Mononuclear cell (primary cell): Measurements from ENCODE around the gene IMMP2L. TPM values are rescaled to one million over a fixed set of nuclear protein-coding genes. Genes with fewer than 3 reads are reported as not detected.

Source experiments
- H3K27me3 ChIP-seq: 2 replicates; pipeline ENCODE4 v1.6.0; 2011; ENCODE audit warnings: low read length, control low read depth; ENCODE audit not compliant: insufficient read depth
- H3K4me1 ChIP-seq: 2 replicates; pipeline ENCODE4 v1.5.1; 2011; ENCODE audit warnings: mild to moderate bottlenecking, low read length, control low read depth; ENCODE audit not compliant: insufficient read depth
- H3K4me3 ChIP-seq: 2 replicates; pipeline ENCODE4 v1.5.1; 2011; ENCODE audit warnings: mild to moderate bottlenecking, low read length, moderate library complexity
- H3K9me3 ChIP-seq: 2 replicates; pipeline ENCODE4 v1.5.1; 2011; ENCODE audit warnings: low read depth, mild to moderate bottlenecking, control low read depth, low read length
- total RNA-seq: library from RNA; depleted of rRNA; stranded (reverse); fragments of >200 nt; gene quantifications from one replicate; pipeline ENCODE4 v1.2.3, GENCODE V29; 2012

IMMP2L gene
- total RNA-seq, 1 donor: 14.6 TPM

- Histone ChIP-seq H3K27me3 (no peaks in the 10 kb centered on the region), H3K4me1 (no peaks in the 10 kb centered on the region), H3K9me3 (no peaks in the 10 kb centered on the region), H3K4me3 (no peak overlapping the region)
These were observed 691.4 kb downstream of the IMMP2L start for GRCh38 chr7:110870926-110871325.

DNA sequence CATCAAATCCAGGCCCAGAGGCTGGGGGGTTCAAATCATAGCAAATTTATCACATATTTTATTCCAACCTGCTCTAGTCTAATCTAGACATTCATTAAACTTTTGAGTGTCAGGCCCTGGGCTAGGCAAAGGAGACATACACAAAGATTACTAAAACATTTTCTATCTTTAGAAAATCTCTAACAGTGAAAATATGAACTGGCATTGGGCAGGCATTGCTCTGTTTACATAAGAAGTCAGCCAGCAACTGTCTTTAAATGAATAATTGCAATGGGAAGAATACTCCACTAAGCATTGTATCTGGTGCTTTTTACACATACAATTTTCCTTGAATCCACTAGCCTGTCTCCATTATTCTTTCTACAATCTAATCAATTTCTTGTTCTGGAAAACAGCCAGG lies 693.8 kb downstream of the IMMP2L start:
- Histone ChIP-seq H3K4me1 (no peaks in the 10 kb centered on the region), H3K27me3 (no peaks in the 10 kb centered on the region), H3K9me3 (no peaks in the 10 kb centered on the region), H3K4me3 (no peak overlapping the region)

DNA sequence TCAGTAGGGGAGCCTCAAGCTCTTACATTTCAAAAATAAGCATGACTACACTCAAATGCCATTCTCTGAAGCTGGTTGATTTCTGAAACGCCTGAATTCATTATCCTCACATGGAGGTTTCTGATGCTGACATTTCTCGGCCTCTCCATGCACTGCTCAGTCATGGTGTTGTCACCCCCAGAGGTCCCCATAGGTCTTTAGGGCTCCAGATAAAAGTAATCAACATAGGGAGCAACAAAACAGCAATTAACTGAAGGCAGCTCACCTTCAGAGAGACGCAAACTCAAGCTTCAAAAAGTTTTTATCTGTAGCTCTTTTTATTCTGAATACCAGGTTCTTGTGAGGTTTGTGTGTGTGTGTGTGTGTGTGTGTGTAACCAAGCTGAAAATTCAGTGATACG lies 694.5 kb downstream of the IMMP2L start:
- no peaks in the 10 kb centered on the region for H3K9me3 ChIP-seq
- H3K4me1 ChIP-seq: no peaks in the 10 kb centered on the region
- H3K4me3 ChIP-seq: no peak overlapping the region
- H3K27me3 ChIP-seq: no peaks in the 10 kb centered on the region

- H3K27me3 ChIP-seq: no peaks in the 10 kb centered on the region
- no peak overlapping the region for H3K4me3 ChIP-seq
- H3K9me3 ChIP-seq: no peaks in the 10 kb centered on the region
- H3K4me1 ChIP-seq: no peaks in the 10 kb centered on the region
These were observed 699.0 kb downstream of the IMMP2L start for GRCh38 chr7:110863258-110863657.

DNA sequence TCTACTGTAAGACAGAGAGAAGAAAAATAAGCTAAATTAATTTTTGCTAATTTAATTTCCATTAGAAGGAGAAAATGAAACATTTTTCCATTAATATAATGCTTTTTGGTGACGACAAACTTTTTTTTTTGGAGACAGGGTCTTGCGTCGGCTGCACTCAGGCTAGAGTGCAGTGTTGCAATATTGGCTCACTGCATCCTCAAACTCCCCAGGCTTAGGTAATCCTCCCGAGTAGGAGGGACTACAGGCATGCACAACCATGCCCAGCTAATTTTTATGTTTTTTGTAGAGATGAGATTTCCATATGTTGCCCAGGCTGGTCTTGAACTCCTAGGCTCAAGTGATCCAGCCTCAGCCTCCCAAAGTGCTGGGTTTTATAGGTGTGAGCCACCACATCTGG lies 701.1 kb downstream of the IMMP2L start:
- no peak overlapping the region for H3K4me3 ChIP-seq
- no peaks in the 10 kb centered on the region for H3K9me3 ChIP-seq
- no peaks in the 10 kb centered on the region for H3K4me1 ChIP-seq
- H3K27me3 ChIP-seq: no peaks in the 10 kb centered on the region

- no peaks in the 10 kb centered on the region for H3K27me3 ChIP-seq
- H3K4me3 ChIP-seq: no peak overlapping the region
- no peaks in the 10 kb centered on the region for H3K9me3 ChIP-seq
- no peaks in the 10 kb centered on the region for H3K4me1 ChIP-seq
These were observed 705.2 kb downstream of the IMMP2L start for GRCh38 chr7:110857106-110857505.

DNA sequence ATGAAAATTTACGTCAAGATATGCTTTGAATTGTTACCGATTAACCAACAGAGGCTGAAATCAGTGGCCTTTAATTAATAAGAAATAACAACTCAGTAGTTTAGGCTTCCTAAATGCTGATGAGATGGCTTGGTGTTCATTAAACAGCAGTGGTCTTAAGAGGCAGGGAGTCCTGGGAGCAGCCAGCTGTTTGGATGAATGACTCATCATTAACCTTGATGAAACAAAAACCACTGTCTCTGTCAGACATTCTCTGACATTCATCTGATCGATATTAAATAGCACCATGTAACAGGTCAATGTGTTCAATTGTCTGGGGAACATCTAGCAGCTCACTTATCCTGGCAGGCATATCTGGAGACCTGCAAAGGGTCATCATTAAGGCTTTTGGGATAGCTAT lies 705.6 kb downstream of the IMMP2L start:
- no peaks in the 10 kb centered on the region for H3K9me3 ChIP-seq
- H3K4me1 ChIP-seq: no peaks in the 10 kb centered on the region
- no peaks in the 10 kb centered on the region for H3K27me3 ChIP-seq
- no peak overlapping the region for H3K4me3 ChIP-seq

- Histone ChIP-seq H3K4me3 (no peak overlapping the region), H3K4me1 (no peaks in the 10 kb centered on the region), H3K27me3 (no peaks in the 10 kb centered on the region), H3K9me3 (no peaks in the 10 kb centered on the region)
These were observed 707.6 kb downstream of the IMMP2L start for GRCh38 chr7:110854651-110855050.

DNA sequence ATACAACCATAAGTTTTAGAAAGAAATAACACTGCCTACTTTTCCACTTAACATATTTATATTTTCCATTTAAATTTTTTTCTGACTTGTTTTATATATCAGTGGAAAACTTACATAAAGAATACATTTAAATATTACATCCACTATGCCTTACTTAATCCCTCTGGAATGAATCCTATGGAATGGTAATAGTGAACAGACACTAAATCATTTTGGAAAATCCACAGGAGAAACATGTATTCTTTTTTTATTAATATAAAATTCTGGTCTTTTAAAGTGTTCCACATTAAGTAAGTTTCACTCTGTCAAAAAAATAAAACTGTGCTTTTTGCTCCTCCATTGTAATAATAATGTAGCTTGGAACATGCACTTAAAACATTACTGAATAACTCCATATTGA lies 708.1 kb downstream of the IMMP2L start:
- Histone ChIP-seq H3K4me1 (no peaks in the 10 kb centered on the region), H3K4me3 (no peak overlapping the region), H3K9me3 (no peaks in the 10 kb centered on the region), H3K27me3 (no peaks in the 10 kb centered on the region)

DNA sequence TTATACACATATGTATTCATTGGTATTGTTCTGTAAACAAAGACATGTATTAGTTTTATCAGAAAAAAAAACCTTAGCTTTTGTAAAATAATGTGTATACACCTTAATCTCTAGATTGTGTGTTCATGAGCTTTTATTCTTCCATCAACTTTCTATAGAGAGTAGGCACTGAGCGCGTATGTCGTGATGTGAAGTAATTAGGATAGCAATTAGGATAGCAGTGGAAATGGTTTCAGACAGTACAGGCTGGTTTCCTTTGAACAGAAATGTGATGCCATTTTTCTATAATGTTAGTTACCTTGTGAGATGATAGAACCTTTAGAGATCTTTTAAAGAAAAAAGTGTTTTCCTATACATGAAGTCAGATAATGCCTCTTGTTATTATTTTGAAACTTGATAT lies 709.0 kb downstream of the IMMP2L start:
- Histone ChIP-seq H3K4me1 (no peaks in the 10 kb centered on the region), H3K9me3 (no peaks in the 10 kb centered on the region), H3K4me3 (no peak overlapping the region), H3K27me3 (no peaks in the 10 kb centered on the region)

GRCh38 chr7:110852156-110852940 lies 709.9 kb downstream of the IMMP2L start:
- no peak overlapping the region for H3K4me3 ChIP-seq
- H3K9me3 ChIP-seq: no peaks in the 10 kb centered on the region
- no peaks in the 10 kb centered on the region for H3K27me3 ChIP-seq
- no peaks in the 10 kb centered on the region for H3K4me1 ChIP-seq

- H3K4me3 ChIP-seq: no peak overlapping the region
- no peaks in the 10 kb centered on the region for H3K27me3 ChIP-seq
- no peaks in the 10 kb centered on the region for H3K4me1 ChIP-seq
- H3K9me3 ChIP-seq: no peaks in the 10 kb centered on the region
These were observed 712.1 kb downstream of the IMMP2L start for GRCh38 chr7:110850224-110850623.

DNA sequence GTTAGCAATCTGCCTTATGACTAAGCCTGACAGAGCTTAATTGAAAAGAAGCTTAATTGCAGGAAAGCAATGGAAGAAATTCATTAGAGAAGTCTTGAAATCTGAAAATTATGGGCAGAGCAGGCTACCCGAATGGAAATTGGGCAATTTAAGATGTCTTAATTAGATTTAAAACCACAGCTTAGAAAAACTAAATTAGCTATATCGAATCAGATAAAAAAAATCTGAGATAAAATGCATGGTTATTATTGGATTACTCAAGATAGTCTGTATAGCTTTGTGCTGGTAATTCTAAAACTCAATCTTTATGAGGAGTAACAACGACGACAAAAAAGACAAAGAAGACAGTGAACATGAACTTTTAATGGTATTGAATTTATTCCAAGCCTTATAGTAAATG lies 719.5 kb downstream of the IMMP2L start:
- Histone ChIP-seq H3K4me1 (no peaks in the 10 kb centered on the region), H3K4me3 (no peak overlapping the region), H3K27me3 (no peaks in the 10 kb centered on the region), H3K9me3 (no peaks in the 10 kb centered on the region)

GRCh38 chr7:110841840-110842545 lies 720.3 kb downstream of the IMMP2L start:
- Histone ChIP-seq H3K27me3 (no peaks in the 10 kb centered on the region), H3K4me1 (no peaks in the 10 kb centered on the region), H3K4me3 (no peak overlapping the region), H3K9me3 (no peaks in the 10 kb centered on the region)

DNA sequence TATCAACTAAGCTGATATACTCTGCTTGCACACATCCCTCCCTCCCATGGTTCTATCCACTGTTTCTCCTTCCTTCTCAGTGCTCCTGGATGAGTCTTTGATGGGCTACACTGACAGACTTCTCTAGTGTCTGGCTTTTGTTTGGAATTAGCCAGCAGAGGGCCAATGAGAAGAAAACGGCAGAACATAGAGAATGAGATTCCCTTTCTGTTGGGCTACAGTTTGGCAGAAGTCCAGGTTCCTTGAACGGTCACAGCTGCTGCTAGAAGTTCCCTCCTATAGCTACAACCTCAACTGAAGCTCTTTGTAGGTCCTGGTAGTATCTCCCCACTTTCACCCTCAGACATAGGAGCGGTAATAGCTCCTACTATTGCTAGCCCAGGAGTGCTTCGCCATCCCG lies 722.4 kb downstream of the IMMP2L start:
- Histone ChIP-seq H3K4me1 (no peaks in the 10 kb centered on the region), H3K4me3 (no peak overlapping the region), H3K27me3 (no peaks in the 10 kb centered on the region), H3K9me3 (no peaks in the 10 kb centered on the region)

DNA sequence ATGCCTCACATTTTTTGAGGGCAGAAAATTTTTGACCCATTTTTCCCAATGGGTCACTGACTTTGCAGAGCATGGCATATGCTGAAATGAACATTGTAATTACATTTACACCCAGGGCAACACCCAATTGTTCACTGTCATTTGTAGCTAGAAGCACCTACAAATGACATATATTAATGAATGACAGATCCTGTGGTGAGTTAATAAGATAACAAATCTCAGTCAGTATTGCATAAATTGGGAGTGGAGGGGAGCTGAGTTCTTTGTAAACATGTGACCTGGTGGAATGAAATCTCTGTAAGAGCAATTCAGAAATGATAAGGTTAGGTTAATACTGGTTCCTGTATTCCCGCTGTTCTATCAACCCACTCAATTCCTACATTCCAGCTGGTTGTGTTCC lies 726.4 kb downstream of the IMMP2L start:
- no peaks in the 10 kb centered on the region for H3K9me3 ChIP-seq
- no peaks in the 10 kb centered on the region for H3K4me1 ChIP-seq
- H3K27me3 ChIP-seq: no peaks in the 10 kb centered on the region
- H3K4me3 ChIP-seq: no peak overlapping the region
